Calu3 (cell line): Measurements from ENCODE around the gene LDLRAD4. TPM values are rescaled to one million over a fixed set of nuclear protein-coding genes. Genes with fewer than 3 reads are reported as not detected.

Source experiments
- BruUV-seq: library from RNA; stranded (reverse); fragments of 400-500 nt; replicated peaks from 2 replicates; lab custom pipeline; 2021; lab: Mats Ljungman, UMichigan
- CTCF ChIA-PET: fragments of 300-600 bp; sonication (Branson Sonifier 250); formaldehyde crosslinking; loops from one replicate; lab custom pipeline; 2022; ENCODE audit warnings: antibody characterized with exemption; lab: Charles Lee
- DNase-seq: peaks from one replicate; pipeline ENCODE4 v3.0.0; 2022
- H3K27ac Mint-ChIP-seq: one replicate; pipeline ENCODE4 v1.8.0; 2022; ENCODE audit warnings: mixed read lengths; ENCODE audit not compliant: unreplicated experiment
- H3K27me3 Mint-ChIP-seq: one replicate; pipeline ENCODE4 v1.8.0; 2022; ENCODE audit warnings: mixed read lengths; ENCODE audit not compliant: unreplicated experiment
- H3K36me3 Mint-ChIP-seq: one replicate; pipeline ENCODE4 v1.8.0; 2022; ENCODE audit warnings: mild to moderate bottlenecking, moderate library complexity, mixed read lengths; ENCODE audit not compliant: insufficient read depth, unreplicated experiment
- H3K4me1 Mint-ChIP-seq: one replicate; pipeline ENCODE4 v1.8.0; 2022; ENCODE audit warnings: mild to moderate bottlenecking, low read depth, mixed read lengths; ENCODE audit not compliant: unreplicated experiment
- H3K4me3 Mint-ChIP-seq: one replicate; pipeline ENCODE4 v1.8.0; 2022; ENCODE audit warnings: mild to moderate bottlenecking, low read depth, moderate library complexity, mixed read lengths; ENCODE audit not compliant: unreplicated experiment
- H3K9me3 Mint-ChIP-seq: one replicate; pipeline ENCODE4 v1.8.0; 2022; ENCODE audit warnings: low read depth, mixed read lengths; ENCODE audit not compliant: unreplicated experiment
- intact Hi-C: fragments of 100-400 bp; cut with micrococcal nuclease; formaldehyde crosslinking; loops from one replicate; pipeline ENCODE4 v1.10.0; 2022; ENCODE audit not compliant: unreplicated experiment
- total RNA-seq: library from RNA; stranded (reverse); gene quantifications from 2 replicates; pipeline ENCODE4 v1.2.3, GENCODE V29; 2022
- TF ChIP-seq, protein P1 (sequence below): fragments of 200-600 bp; IDR thresholded peaks from one replicate; pipeline ENCODE4 v1.8.0; 2022; ENCODE audit warnings: antibody characterized with exemption; ENCODE audit not compliant: unreplicated experiment

The LDLRAD4 gene
- total RNA-seq, 1 experiment from 2014 or later, result 0.50 TPM

DNA sequence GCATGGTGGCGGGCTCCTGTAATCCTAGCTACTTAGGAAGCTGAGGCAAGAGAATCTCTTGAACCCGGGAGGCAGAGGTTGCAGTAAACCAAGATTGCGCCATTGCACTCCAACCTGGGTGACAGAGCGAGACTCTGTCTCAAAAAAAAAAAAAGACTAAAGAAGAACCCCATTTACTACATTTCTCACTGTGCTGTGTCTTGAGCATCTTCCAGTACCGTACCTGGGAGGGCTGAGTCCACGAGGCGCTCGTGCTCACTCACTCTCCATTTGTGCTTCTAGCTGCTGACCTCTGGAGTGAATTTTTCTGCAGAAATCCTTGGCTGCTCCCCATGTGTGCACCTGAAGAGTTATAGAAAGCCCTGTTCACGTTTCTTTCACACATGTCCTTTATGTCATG, 204.8 kb downstream of the LDLRAD4 start:
- Mint-ChIP-seq H3K9me3 (no peaks in the 10 kb centered on the region), H3K27ac (no peak overlapping the region), H3K4me3 (no peak overlapping the region), H3K36me3 (no peaks in the 10 kb centered on the region), H3K27me3 (peaks cover 41% of the 10 kb centered on the region), H3K4me1 (no peaks in the 10 kb centered on the region)
- CTCF ChIA-PET, result no interaction called here
- intact Hi-C loops, result no loop called here
- TF ChIP-seq, protein P1, sequence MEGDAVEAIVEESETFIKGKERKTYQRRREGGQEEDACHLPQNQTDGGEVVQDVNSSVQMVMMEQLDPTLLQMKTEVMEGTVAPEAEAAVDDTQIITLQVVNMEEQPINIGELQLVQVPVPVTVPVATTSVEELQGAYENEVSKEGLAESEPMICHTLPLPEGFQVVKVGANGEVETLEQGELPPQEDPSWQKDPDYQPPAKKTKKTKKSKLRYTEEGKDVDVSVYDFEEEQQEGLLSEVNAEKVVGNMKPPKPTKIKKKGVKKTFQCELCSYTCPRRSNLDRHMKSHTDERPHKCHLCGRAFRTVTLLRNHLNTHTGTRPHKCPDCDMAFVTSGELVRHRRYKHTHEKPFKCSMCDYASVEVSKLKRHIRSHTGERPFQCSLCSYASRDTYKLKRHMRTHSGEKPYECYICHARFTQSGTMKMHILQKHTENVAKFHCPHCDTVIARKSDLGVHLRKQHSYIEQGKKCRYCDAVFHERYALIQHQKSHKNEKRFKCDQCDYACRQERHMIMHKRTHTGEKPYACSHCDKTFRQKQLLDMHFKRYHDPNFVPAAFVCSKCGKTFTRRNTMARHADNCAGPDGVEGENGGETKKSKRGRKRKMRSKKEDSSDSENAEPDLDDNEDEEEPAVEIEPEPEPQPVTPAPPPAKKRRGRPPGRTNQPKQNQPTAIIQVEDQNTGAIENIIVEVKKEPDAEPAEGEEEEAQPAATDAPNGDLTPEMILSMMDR, result no peak
- DNase-seq, result no peak
- BruUV-seq, result no TSS peak

- CTCF ChIA-PET, result no interaction called here
Observed at GRCh38 chr18:13424363-13424762, 205.8 kb downstream of the LDLRAD4 start.

DNA sequence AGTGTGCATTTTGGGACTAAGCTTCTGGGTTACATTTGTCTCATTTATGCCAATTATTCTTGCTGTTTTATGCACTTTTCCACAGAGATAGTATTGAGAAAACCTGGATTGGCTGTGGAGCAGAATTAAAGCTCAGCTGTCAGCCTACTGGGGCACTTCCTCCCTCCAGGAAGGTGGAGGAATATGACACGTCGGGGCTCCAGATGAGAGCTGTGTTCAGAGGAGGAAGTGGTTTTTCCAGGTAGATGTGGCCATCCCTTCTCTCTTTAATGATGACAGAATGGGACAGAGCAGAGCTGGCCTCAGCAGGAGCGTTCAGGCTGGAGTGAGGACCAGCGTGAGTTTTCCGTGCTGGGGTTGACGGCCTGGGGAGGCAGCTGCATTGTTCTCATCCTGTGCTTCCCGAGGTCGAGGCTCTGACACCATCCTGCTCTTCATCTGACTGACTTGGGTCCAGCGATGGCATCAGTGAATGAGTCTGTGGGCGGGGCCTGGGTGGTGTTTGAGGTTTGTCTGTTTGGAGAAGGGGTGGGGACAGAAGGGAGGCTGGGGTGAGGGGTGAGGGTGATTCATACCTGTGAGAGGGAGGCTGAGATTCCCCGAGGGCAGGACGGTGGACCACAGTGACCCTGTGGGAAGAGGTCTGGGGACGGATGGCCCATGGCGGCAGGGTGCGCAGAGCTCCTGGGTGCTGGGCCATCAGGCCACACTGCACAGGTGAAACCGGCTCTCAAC, 207.0 kb downstream of the LDLRAD4 start:
- Mint-ChIP-seq H3K27ac (no peak overlapping the region), H3K27me3 (peaks cover 54% of the 10 kb centered on the region), H3K4me3 (no peak overlapping the region), H3K9me3 (no peaks in the 10 kb centered on the region), H3K4me1 (no peaks in the 10 kb centered on the region), H3K36me3 (no peaks in the 10 kb centered on the region)
- no peak for DNase-seq
- CTCF ChIA-PET, result no interaction called here
- no TSS peak for BruUV-seq
- TF ChIP-seq, protein P1, result no peak
- intact Hi-C loops, result no loop called here

More at GRCh38 chr18:13424363-13424762, 205.8 kb downstream of the LDLRAD4 start:
- no peak for DNase-seq
- Mint-ChIP-seq H3K4me1 (no peaks in the 10 kb centered on the region), H3K36me3 (no peaks in the 10 kb centered on the region), H3K9me3 (no peaks in the 10 kb centered on the region), H3K27me3 (peaks cover 48% of the 10 kb centered on the region), H3K27ac (no peak overlapping the region), H3K4me3 (no peak overlapping the region)
- intact Hi-C loops, result no loop called here
- no TSS peak for BruUV-seq
- TF ChIP-seq, protein P1, result no peak

- Mint-ChIP-seq H3K4me3 (no peak overlapping the region), H3K9me3 (no peaks in the 10 kb centered on the region), H3K36me3 (no peaks in the 10 kb centered on the region), H3K4me1 (no peaks in the 10 kb centered on the region), H3K27me3 (peaks cover 54% of the 10 kb centered on the region), H3K27ac (no peak overlapping the region)
- no peak for DNase-seq
- TF ChIP-seq, protein P1, result no peak
- BruUV-seq, result no TSS peak
- CTCF ChIA-PET, result no interaction called here
- intact Hi-C loops, result no loop called here
Observed at GRCh38 chr18:13427354-13427753, 208.8 kb downstream of the LDLRAD4 start.
